CD4-positive, alpha-beta T cell treated with Interleukin-21 for 1 hour (primary cell): ENCODE measurements around the gene MYL5.
A peak's percentile ranks its signal among the peaks of the same experiment; 100 is the strongest.
"Not testable (repeated sequence)": the region's sequence is repeated elsewhere in the genome, so short reads cannot be mapped to it uniquely, and the experiment has no call there.

Source experiments
- DNase-seq: peaks from one replicate; pipeline ENCODE4 v3.0.0-alpha.2; 2020

The MYL5 gene

DNA sequence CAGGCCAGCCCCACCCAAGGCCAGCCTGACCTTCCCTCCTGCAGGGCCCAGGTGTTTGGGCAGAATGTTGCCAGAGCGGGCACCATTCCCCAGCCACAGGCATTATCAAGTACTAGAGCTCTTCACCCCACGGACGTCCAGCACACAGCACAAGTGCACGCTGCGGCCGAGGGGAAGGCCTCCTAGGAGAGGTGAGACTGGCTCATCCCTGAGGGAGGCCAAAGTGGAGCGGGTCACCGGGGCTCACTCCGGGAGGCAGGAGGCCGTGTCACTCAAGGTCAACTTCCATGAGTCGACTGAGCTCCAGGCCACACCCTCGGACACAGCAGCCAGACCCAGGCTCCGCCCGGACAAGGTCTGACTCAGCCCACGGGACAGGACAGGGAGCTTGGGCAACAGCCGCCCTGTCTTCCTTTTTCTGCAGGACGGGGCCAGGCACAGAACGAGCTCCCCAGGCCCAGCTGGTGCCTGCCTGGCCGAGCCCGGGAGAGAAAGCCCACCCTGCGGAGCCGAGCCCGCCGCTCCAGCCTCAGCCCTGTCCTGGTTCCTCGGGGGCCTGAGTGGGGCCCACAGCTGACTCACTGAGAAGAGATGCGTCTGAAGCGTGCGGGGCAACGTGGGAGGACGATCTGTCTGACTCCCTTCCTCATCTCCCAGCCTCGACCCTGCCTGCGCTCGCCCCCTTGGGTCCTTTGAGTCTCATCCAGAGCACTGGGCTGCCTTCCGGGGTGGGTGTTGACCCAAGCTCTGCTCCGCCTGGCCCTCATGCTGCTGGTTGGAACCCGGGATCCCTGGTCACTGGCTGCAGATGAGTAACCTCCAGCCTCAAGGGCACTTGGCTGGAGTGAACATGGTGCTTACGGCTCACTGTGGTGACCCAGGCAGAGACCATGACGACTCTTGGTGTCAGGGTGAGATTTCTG, 13.0 kb downstream of the MYL5 start:
- DNase-seq, result no peak

DNA sequence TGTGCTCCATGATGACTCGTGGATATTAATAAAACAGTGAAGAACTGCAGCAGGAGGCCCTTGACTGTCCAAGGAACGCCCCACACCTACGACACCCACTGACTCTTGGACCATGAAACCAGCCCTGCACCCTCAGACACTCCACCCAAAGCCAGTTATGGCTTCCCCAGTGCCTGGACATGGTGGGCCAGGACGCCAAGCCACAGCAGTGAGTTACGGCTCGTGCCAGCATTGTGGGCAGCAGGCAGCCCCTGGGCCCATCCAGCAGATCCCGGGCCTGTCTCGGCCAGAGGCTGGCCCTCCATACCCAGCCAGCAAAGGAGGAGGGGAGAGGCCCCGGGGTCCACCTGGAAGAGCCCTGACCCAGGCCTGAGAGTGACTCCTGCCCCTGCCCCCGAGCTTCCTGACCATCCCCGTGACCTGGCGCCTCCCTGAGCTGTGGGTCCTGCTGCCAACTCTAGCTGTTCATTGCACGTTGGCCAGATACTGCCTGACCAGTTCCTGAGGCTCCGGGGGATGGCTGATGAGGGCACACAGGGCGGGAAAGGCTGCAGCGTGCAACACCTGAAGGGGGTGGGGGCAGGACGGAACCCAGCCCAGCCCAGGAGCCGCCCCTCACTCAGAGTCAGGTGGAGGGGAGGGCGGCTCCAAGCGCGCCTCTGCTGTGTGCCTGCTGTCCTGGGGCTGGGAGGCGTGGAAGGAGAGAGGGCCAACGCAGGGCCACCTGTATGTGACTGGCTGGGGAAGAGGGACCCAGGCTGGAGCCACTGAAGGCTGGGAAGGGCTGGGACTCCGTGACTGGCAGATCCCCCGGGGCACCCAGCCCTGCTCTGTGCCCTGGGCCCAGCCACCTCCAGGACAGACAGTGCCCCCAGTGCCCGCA, 13.9 kb downstream of the MYL5 start:
- no peak for DNase-seq

DNA sequence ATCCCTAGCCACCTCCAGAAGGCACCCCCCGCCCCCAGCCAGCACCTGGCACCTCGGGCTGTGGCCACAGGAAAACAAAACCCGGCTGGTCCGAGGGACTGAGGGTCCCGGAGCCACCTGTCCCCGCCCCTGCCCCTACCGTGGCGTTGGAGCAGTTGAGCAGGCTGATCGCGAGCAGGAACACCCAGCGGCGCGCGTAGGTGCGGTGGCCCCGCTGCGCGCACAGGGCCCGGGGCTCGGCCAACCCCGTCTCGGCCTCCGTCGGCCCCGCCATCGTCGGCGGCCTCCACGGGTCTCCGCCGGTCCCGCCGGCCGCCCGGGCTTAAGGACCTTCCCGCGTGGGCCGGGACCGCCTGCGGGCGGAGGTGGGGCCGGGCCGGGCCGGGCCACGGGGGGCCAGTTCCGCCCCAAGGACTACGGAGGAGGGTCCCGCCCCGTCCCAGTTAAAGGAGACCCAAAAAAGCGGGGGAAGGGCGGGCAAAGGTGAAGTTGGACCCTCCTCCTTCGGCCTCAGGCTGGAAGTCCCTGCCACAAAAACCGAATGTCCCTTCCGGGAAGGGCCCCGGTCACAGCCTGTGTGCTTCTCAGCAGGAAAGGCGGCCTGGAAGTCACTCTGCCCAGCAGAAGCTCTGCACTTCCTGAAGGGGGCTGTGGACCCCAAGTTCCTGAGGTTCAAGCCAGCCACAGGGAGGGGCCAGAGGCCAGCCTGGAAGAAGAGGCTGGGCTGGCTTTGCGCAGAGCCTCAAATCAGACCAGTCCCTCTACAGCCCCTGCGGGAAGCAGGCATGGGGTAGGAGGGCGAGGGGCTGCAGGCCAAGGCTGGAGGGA, 14.7 kb downstream of the MYL5 start, which contains the start of gene SLC49A3:
Gene SLC49A3 (minus strand): TSS at position 298 of the 828 bp plus-strand sequence. CDS start 24 bp downstream, at position 274.
- DNase-seq, result no peak

DNA sequence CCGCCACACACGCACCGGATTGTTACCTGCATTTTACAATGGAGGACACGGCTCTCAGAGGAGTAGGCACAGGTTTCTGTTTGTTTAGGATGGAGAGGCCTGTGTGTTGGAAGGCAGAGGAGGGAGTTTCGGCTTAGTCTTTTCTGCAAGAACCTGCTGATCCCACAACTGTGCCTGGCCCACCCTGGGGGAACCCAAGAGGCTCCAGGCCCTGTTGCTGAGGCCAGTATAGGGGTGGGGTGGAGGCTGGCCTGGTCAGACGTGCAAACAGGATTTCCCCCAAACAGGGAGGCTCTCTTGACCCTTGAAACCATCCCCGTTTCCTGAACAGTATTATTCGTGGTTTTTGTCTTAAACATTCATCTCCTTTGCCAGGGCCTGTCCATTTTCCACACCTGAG, 15.4 kb downstream of the MYL5 start:
- no peak for DNase-seq

DNA sequence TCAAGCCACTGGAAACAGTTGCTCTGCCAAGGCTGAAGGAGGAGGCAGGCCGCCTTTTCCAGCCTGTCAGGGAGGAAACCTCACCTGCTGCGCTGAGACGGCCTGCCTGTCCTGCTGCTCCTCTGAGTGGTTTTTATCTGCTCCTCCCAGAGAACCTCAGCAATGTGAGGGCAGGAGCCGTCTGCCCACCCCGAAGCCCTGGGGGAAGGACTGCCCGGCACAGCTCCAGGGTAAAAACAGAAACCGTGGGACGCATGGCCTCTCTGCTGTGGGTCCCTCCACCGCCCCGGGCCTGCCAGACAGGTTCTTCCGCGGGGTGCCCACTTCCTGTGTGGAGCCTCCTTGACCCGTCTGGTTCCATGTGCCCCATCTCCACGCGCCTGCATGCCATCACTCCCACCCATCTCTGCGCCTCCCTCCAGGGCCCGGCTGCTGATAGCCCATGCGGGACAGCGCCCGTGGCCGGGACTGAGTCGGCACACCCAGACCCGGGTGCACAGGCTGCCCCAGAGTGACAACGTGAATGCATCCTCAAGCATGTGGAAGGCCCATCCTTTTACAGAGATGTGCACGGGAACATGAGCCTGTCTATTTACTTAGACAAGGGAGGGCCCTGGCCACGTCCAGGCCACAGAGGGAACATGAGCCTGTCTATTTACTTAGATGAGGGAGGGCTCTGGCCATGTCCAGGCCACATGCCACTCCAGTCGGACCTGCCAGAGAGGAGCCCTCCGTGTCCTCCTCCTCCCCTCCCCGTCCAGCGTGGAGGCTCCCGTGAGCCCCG, 18.6 kb downstream of the MYL5 start:
- no peak for DNase-seq

DNA sequence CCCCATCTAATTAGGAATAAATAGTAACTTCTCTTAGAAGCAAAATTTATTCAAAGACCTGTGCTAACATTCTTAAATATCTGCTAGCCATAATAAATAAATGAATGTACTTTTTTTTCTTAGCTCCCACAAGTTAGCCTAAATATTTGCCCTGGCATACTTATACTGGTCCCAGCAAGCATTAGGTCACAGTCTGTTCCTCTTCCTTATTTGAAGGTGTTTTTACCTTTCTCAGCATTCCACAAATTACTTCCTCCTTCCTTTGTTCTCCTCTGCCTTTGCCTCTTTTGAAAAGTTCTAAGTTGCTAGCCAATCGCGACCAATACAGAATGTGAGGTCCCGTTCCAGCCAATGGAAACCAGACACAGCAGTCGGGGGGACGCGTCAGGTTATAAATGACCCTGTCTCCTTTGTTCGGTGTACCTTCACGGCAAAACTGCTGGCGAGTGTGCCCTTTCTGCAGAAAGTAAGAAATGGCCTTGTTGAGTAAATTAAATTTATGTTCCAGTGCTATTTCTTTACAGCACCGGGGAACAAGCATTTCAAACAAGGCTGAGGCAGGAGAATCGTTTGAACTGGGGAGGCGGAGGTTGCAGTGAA, 20.1 kb downstream of the MYL5 start:
- not testable (repeated sequence) for DNase-seq

DNA sequence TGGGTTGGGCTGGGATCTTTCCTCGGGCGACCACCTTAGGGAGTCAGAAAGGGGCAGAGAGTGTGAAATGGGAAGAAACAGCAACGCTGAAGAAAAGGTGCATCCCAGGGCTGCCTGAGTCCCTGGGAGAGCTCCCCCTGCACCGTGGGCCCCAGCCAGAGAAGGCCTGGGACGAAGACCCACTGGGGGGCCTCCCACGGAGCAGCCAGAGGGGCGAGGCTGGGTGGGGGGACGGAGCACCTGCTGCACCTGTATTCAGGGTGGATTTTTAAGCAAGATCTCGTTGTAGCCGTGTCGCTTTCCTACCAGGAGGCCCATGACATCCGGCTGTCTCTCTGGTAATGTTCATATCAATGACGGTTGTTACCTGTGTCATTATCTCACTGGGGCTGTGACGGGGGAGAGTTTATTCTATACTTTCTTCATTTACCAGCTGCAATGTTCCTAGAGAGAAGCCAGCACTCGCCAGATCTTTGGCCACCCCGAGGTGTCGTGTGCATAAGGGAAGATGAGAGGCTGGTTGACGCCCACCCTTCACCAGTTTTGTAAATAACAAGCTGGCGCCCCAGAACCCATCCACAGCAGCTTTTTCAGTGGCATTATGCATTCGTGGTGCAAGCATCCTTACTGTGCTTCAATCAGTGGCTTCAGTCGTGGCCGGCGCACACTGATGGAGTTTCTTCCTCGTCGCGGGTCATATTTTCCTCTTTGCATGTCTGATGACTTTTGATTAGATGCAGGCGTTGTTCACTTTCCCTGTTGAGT, 25.7 kb downstream of the MYL5 start:
- DNase-seq, result no peak

DNA sequence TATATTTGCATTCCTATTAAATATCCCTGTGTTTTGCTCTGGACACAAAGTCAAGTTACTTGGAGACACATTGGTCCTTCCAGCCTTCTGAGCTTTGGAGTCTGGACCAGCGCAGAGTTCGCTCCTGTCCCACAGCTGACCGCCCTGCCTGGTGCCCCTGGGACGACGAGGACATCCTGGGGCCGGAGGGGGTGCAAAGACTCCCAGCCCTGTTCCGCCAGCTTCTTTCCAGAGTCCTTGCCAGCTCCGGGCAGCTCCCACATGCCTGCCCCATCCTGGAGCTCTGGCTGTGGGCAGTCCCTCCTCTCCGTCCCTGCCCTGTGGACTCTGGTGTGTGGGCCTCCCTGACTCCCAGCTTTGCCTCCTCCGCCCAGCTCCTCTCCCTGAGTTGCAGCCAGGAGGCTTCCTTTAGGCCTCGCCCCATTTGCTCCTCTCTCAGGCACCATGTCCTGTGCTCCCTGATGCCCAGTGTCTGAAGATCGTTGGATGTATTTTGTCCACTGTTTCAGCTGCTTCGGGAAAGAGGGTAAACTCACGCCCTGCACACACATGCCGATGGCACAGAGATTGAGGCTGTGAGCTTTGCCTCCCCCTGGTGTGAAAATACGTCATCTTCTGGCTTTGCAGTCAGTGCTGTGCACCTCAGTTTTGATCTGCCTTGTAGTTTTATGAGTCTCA, 26.4 kb downstream of the MYL5 start:
- no peak for DNase-seq

DNA sequence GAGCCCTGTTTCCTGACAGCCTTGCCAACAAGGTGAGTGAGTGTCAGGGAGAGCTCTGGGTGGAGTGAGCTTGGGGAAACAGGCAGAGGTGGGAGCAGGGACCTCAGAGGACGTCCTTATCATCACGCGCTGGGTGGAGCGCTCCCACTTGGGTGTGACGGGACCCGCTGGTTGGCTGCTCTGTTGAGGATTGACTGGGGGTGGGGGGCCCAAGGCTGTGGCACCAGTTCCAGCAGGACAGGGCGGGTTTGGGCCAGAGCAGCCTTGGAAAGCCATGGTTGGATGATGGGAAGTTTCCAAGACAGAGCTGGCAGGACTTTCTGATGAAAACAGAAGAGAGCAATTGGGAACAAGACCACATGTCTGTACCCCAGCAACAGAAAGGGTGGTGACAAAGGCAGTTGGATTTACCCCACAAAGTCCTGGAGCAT, 28.3 kb downstream of the MYL5 start:
- no peak for DNase-seq

DNA sequence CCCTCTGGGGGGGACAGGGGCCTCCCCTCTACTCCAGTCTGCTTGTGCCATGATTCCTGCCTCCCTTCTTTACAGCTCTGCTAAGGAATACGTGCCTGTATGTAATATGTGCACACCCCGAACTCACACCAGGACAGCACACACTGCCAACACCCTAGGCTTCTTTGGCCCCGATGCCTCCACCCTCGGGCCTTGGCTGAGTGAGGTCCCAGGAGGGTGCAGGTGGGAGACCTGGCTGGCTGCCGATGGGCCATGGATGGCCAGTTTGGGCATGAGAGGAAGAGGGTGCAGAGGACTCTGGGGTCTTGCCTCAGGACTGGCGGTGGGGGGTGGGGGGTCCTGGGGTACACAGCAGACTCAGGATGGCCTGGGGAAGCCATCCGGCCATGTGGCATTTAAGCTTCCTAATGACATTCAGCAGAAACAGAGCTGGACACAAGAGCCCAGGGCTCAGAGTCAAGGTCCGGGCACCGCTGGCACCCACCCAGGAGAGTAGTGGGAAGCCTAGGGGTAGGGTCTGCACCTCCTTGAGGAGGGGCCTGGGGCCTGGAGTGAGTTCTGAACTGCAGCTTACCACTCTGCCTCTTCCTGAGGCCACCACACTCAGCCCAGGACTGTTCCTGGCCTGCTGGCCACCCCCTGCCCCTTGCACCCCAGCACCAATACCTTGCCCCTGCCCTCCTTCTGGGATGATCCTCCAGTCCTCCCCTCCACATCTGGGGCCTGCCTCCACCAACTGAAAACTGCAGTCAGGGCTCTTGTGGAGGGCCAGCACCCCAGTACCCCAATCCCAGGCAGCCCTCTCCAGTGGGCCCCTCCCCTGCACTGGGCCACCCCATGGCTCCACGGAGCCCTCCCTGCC, 29.2 kb downstream of the MYL5 start:
- no peak for DNase-seq

DNA sequence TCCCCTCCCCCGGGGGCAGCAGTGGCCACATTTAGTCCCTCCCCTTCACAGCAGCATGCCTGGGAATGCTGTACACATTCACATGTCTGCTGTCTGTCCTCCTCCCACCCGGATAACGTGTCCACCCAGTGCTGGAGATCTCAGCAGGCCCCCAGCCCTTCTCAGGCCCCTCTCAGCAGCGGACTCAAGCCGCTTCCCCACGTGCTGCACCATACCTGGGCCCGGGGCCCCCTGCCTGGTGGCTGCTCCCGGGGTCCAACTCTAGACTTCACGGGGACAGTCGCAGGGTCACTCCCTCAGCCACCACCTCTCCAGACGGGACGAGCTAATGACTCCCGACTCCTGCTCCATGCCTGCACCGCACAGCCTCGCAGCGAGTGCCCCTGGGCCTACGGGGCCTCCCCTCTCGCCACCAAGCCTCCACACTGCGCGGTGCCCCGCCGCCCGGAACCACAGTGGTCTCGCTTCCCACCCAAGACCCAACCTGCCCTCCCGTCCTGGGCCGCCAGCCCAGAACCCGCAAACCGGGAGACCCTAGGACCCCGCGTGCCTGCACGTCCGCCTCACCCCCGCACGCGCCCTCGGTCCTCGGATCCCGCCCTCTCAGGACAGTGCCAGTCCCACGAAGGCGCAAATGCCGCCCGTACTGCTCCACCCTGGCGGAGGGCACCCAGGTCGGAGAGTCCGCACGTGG, 30.0 kb downstream of the MYL5 start:
- no peak for DNase-seq

DNA sequence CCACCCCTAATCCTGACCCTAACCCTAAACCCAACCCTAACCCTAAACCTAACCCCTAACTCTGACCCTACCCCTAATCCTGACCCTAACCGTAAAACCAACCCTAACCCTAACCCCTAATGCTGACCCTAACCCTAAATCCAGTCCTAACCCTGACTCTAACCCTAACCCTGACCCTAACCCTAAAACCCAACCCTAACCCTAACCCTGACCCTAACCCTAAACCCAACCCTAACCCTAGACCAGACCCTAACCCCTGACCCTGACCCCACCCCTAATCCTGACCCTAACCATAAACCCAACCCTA, 30.6 kb downstream of the MYL5 start:
- DNase-seq, result no peak

DNA sequence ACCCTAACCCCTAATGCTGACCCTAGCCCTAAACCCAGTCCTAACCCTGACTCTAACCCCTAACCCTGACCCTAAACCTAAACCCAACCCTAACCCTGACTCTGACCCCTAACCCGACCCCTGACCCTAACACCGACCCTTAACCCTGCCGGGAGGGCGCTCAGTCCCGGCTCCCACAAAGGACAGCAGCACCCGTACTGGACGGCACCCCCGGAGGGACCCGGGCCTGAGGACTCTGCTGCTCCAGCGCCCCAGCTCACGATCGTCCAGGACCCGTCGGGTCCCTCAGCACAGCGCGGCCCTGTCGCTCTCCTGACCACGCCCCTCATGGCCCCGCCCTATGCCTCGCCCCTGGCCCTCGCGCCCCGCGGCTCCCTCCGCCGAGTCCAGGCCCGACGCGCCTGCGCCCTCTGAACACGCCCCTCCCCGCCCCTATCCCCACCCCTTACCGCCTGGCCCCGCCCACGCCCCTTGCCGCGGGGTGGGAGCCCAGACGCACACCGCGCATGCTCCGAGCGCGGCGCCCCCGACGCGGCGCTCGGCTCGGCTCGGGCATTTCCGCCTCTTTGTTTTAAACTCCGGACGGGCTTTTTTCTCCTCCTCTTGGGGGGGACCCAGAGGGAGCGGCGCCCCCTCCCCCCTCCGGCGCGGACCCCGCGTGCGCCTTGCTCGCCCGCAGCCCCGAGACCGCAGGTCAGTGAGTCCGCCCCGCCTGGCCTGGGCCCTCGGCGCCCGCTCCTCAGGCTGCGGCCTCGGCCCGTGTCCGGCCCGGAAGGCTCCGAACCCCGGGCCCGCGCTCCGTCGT, 31.1 kb downstream of the MYL5 start, which contains the start of gene PCGF3:
Gene PCGF3 (plus strand): TSS at position 555 of the 805 bp plus-strand sequence. CDS start 27,849 bp downstream, outside the sequence.
- DNase-seq, result peak; percentile 96

DNA sequence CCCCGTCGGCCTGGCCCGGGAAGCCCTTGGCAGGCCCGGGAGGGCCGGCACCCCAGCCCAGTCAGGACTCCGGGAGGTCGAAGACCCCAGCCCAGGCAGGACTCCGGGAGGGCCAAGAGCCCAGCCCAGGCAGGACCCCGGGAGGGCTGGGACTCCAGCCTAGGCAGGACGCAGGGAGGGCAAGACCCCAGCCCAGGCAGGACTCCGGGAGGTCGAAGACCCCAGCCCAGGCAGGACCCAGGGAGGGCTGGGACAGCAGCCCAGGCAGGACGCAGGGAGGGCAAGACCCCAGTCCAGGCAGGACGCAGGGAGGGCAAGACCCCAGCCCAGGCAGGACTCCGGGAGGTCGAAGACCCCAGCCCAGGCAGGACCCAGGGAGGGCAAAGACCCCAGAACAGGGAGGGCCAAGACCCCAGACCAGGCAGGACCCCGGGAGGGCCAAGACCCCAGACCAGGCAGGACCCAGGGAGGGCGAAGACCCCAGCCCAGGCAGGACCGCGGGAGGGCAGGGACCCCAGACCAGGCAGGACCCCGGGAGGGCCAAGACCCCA, 31.8 kb downstream of the MYL5 start:
- not testable (repeated sequence) for DNase-seq

DNA sequence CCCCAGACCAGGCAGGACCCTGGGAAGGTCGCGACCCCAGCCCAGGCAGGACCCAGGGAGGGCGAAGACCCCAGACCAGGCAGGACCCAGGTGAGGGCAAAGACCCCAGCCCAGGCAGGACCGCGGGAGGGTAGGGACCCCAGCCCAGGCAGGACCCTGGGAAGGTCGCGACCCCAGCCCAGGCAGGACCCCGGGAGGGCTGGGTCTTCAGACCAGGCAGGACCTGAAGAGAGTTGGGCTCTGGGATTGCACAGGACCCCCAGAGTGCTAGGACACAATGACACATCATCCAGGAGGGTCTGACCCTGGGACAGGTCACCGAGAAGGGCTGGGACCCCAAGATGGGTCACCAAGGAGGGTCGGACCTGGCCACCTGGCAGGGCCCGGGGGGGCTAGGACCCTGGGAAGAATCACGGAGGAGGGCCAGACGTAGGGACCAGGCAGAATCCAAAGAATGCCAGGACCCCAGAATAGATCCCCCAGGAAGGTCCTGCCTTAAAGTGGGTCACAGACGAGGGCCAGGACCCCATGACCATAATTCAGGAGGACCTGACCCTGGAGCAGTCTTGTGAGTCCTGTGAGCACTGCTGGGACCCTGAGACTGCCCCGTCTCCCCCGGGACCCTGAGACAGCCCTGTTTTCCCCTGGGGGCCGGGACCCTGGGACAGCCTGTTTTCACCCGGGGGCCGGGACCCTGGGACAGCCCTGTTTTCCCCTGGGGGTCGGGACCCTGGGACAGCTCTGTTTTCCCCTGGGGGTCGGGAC, 32.7 kb downstream of the MYL5 start:
- no peak for DNase-seq

DNA sequence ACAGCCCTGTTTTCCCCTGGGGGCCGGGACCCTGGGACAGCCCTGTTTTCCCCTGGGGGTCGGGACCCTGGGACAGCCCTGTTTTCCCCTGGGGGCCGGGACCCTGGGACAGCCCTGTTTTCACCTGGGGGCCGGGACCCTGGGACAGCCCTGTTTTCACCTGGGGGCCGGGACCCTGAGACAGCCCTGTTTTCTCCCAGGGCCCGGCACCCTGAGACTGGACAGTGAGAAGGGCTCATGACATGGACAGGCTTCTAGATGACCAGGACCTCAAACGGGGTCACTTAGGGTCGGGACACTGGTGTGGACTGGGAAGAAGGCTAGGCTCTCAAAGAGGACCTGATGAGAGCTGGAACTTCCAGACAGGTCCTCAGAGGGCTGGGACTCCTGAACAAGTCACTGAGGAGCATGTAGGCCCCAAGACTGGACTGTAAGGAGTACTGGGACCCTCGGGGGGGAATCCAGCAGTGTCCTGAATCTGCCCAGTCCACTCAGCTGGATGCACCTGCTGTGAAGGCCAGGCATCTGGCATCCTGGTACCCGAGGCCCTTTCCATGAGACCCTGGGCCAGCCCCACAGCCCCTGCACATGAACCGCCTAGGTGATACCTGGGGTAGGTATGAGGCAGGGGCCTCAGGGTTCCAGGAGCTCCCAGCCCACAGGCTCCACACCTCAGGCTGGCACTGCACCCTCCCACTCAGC, 33.7 kb downstream of the MYL5 start:
- DNase-seq, result no peak
